Neural progenitor cell (in vitro differentiated cells): ENCODE data around the gene CA10. TPM values are rescaled to one million over a fixed set of nuclear protein-coding genes. Genes with fewer than 3 reads are reported as not detected.

Source experiments
- DNase-seq: peaks from one replicate; pipeline ENCODE4 v3.0.0-alpha.2; 2016; ENCODE audit warnings: low spot score
- H2AFZ ChIP-seq: fragments of 200-600 bp; sonication (generic); replicated peaks from 2 replicates; pipeline ENCODE4 v1.6.1; 2016; ENCODE audit warnings: antibody characterized with exemption
- H3F3A ChIP-seq: fragments of 200-600 bp; sonication (generic); 2 replicates; pipeline ENCODE4 v1.6.1; 2016; ENCODE audit warnings: antibody characterized with exemption, low read depth
- H3K27ac ChIP-seq: fragments of 200-600 bp; sonication (generic); 2 replicates; pipeline ENCODE4 v1.5.1; 2016; ENCODE audit warnings: mild to moderate bottlenecking
- H3K27me3 ChIP-seq: fragments of 200-600 bp; sonication (generic); 2 replicates; pipeline ENCODE4 v1.6.1; 2016; ENCODE audit warnings: mild to moderate bottlenecking, moderate library complexity
- H3K36me3 ChIP-seq: fragments of 200-600 bp; sonication (generic); 2 replicates; pipeline ENCODE4 v1.5.1; 2016
- H3K4me1 ChIP-seq: fragments of 200-600 bp; sonication (generic); 2 replicates; pipeline ENCODE4 v1.6.1; 2016; ENCODE audit warnings: mixed run types
- H3K4me2 ChIP-seq: fragments of 200-600 bp; sonication (generic); 2 replicates; pipeline ENCODE4 v1.6.1; 2016
- H3K4me3 ChIP-seq: fragments of 200-600 bp; sonication (generic); 2 replicates; pipeline ENCODE4 v1.5.1; 2016
- H3K79me2 ChIP-seq: fragments of 200-600 bp; sonication (generic); 2 replicates; pipeline ENCODE4 v1.6.1; 2016; ENCODE audit warnings: low read depth
- H3K9ac ChIP-seq: fragments of 200-600 bp; sonication (generic); 2 replicates; pipeline ENCODE4 v1.6.1; 2016
- H3K9me3 ChIP-seq: fragments of 200-600 bp; sonication (generic); 2 replicates; pipeline ENCODE4 v1.5.1; 2016; ENCODE audit warnings: low read depth
- H4K20me1 ChIP-seq: fragments of 200-600 bp; sonication (generic); 2 replicates; pipeline ENCODE4 v1.6.1; 2016; ENCODE audit warnings: low read depth
- H3K27ac Mint-ChIP-seq: 3 replicates; pipeline ENCODE4 v1.8.0; 2021; ENCODE audit warnings: mixed read lengths
- H3K27me3 Mint-ChIP-seq: 2 replicates; pipeline ENCODE4 v1.8.0; 2022; ENCODE audit warnings: low read depth, mild to moderate bottlenecking, inconsistent platforms, moderate library complexity, mixed read lengths; ENCODE audit not compliant: insufficient read depth
- H3K36me3 Mint-ChIP-seq: 3 replicates; pipeline ENCODE4 v1.8.0; 2021; ENCODE audit warnings: mixed read lengths
- H3K4me1 Mint-ChIP-seq: 3 replicates; pipeline ENCODE4 v1.8.0; 2021; ENCODE audit warnings: mixed read lengths
- H3K4me3 Mint-ChIP-seq: 3 replicates; pipeline ENCODE4 v1.8.0; 2021; ENCODE audit warnings: mild to moderate bottlenecking, moderate library complexity, mixed read lengths
- H3K9me3 Mint-ChIP-seq: 3 replicates; pipeline ENCODE4 v1.8.0; 2020; ENCODE audit warnings: mixed read lengths
- CTCF ChIP-seq: fragments of 200-600 bp; sonication (generic); IDR thresholded peaks from 2 replicates; pipeline ENCODE4 v1.5.1; 2017; ENCODE audit warnings: antibody characterized with exemption, mild to moderate bottlenecking
- EZH2 ChIP-seq: fragments of 200-600 bp; sonication (generic); IDR thresholded peaks from 2 replicates; pipeline ENCODE4 v1.6.1; 2017; ENCODE audit warnings: antibody characterized with exemption, mild to moderate bottlenecking, moderate library complexity
- EZH2phosphoT487 ChIP-seq: fragments of 200-600 bp; sonication (generic); IDR thresholded peaks from 2 replicates; pipeline ENCODE4 v1.6.1; 2017; ENCODE audit warnings: antibody characterized with exemption
- total RNA-seq: library from RNA; depleted of rRNA; stranded (reverse); fragments of >200 nt; gene quantifications from 2 replicates; pipeline ENCODE4 v1.2.3, GENCODE V29; 2015; ENCODE audit warnings: low replicate concordance

Gene CA10
- total RNA-seq, 1 donor from 2014 or later, result 0.65 TPM

- H3K9me3 ChIP-seq, result no peaks in the 10 kb centered on the region
- H3K4me2 ChIP-seq, result no peak overlapping the region
- H3K9ac ChIP-seq, result no peak overlapping the region
- no peak overlapping the region for H3K27ac ChIP-seq
- no peak for TF ChIP-seq CTCF
- H4K20me1 ChIP-seq, result no peaks in the 10 kb centered on the region
- H3K27me3 ChIP-seq, result no peaks in the 10 kb centered on the region
- Mint-ChIP-seq H3K36me3 (no peaks in the 10 kb centered on the region), H3K4me1 (no peaks in the 10 kb centered on the region), H3K9me3 (no peaks in the 10 kb centered on the region), H3K27me3 (peaks cover under 1% of the 10 kb centered on the region), H3K4me3 (no peak overlapping the region), H3K27ac (no peak overlapping the region)
- no peaks in the 10 kb centered on the region for H3K4me1 ChIP-seq
- no peaks in the 10 kb centered on the region for H3F3A ChIP-seq
- H3K4me3 ChIP-seq, result no peak overlapping the region
- H3K79me2 ChIP-seq, result no peaks in the 10 kb centered on the region
- no peak for DNase-seq
- no peaks in the 10 kb centered on the region for H3K36me3 ChIP-seq
- H2AFZ ChIP-seq, result no peak overlapping the region
Observed at GRCh38 chr17:51941272-51941671, 217.2 kb downstream of the CA10 start.

GRCh38 chr17:51937264-51937663, 221.2 kb downstream of the CA10 start:
- Histone ChIP-seq H3K27me3 (no peaks in the 10 kb centered on the region), H3K4me2 (no peak overlapping the region), H3K79me2 (no peaks in the 10 kb centered on the region), H3K4me3 (no peak overlapping the region), H3K27ac (no peak overlapping the region), H3K36me3 (no peaks in the 10 kb centered on the region), H3K9ac (no peak overlapping the region), H3K9me3 (no peaks in the 10 kb centered on the region), H2AFZ (no peak overlapping the region), H3K4me1 (no peaks in the 10 kb centered on the region), H4K20me1 (no peaks in the 10 kb centered on the region), H3F3A (no peaks in the 10 kb centered on the region)
- TF ChIP-seq EZH2 (no peak), EZH2phosphoT487 (no peak), CTCF (no peak)
- Mint-ChIP-seq H3K4me3 (no peak overlapping the region), H3K36me3 (no peaks in the 10 kb centered on the region), H3K9me3 (no peaks in the 10 kb centered on the region), H3K4me1 (no peaks in the 10 kb centered on the region), H3K27me3 (no peaks in the 10 kb centered on the region), H3K27ac (no peak overlapping the region)
- DNase-seq, result no peak

GRCh38 chr17:51935477-51935876, 223.0 kb downstream of the CA10 start:
- no peak overlapping the region for H2AFZ ChIP-seq

More at GRCh38 chr17:51935477-51935876, 223.0 kb downstream of the CA10 start:
- TF ChIP-seq EZH2phosphoT487, result no peak
- TF ChIP-seq EZH2, result no peak
- no peak for TF ChIP-seq CTCF
- Histone ChIP-seq H4K20me1 (no peaks in the 10 kb centered on the region), H3K4me3 (no peak overlapping the region), H3K9me3 (no peaks in the 10 kb centered on the region), H3K4me1 (no peaks in the 10 kb centered on the region), H3F3A (no peaks in the 10 kb centered on the region), H3K4me2 (no peak overlapping the region), H3K36me3 (no peaks in the 10 kb centered on the region), H3K79me2 (no peaks in the 10 kb centered on the region), H3K27me3 (no peaks in the 10 kb centered on the region), H3K27ac (no peak overlapping the region), H3K9ac (no peak overlapping the region)
- Mint-ChIP-seq H3K36me3 (no peaks in the 10 kb centered on the region), H3K27ac (no peak overlapping the region), H3K9me3 (no peaks in the 10 kb centered on the region), H3K4me3 (no peak overlapping the region), H3K27me3 (no peaks in the 10 kb centered on the region), H3K4me1 (no peaks in the 10 kb centered on the region)
- DNase-seq, result no peak
